Thoracic aorta (tissue), 2 donors: Measurements from ENCODE around the gene EPG5. TPM values are rescaled to one million over a fixed set of nuclear protein-coding genes. Genes with fewer than 3 reads are reported as not detected.

Experiments
- ATAC-seq: fragments of 150-250 bp; one replicate; pipeline ENCODE4 v1.8.0; 2017; ENCODE audit warnings: low read depth; ENCODE audit not compliant: insufficient number of reproducible peaks, low FRiP score
- DNase-seq: peaks from one replicate; pipeline ENCODE4 v3.0.0-alpha.2; 2020; ENCODE audit warnings: low spot score
- H3K27ac ChIP-seq, 2 donors: fragments of 200-600 bp; sonication (generic); 1 replicate in 1 of 2; 2 replicates in 1 of 2; pipeline ENCODE4 v1.5.1; 2016; ENCODE audit warnings: mild to moderate bottlenecking in 2 of 2, moderate library complexity in 2 of 2
- H3K27me3 ChIP-seq: fragments of 200-600 bp; sonication (generic); replicated peaks from 2 replicates; pipeline ENCODE4 v1.6.0; 2016; ENCODE audit warnings: mild to moderate bottlenecking; ENCODE audit not compliant: insufficient read depth
- H3K36me3 ChIP-seq: fragments of 200-600 bp; sonication (generic); one replicate; pipeline ENCODE4 v1.5.1; 2016
- H3K4me1 ChIP-seq, 2 donors: fragments of 200-600 bp; sonication (generic); 1 replicate in 1 of 2; 2 replicates in 1 of 2; pipeline versions ENCODE4 v1.5.1 to v1.6.0; 2016; ENCODE audit warnings: low read depth in 2 of 2, mild to moderate bottlenecking in 1 of 2; ENCODE audit not compliant: control insufficient read depth in 1 of 2
- H3K4me3 ChIP-seq: fragments of 200-600 bp; sonication (generic); 2 replicates; pipeline ENCODE4 v1.5.1; 2016; ENCODE audit warnings: mild to moderate bottlenecking
- H3K9me3 ChIP-seq: fragments of 200-600 bp; sonication (generic); 2 replicates; pipeline ENCODE4 v1.5.1; 2016
- total RNA-seq, 2 donors: library from RNA; depleted of rRNA; stranded (reverse); fragments of >200 nt; gene quantifications; one replicate each; pipeline versions ENCODE4 v1.1.0 to v1.2.3, GENCODE V29; 2016
- TF ChIP-seq, protein P1 (sequence below): fragments of 200-600 bp; sonication (generic); IDR thresholded peaks from one replicate; pipeline ENCODE4 v1.5.1; 2019; ENCODE audit warnings: antibody characterized with exemption

The EPG5 gene
- total RNA-seq, 2 donors from 2014 or later: 46.0 to 47.9 TPM

GRCh38 chr18:45891806-45892205 is 75.3 kb downstream of the EPG5 start:
- TF ChIP-seq, protein P1, sequence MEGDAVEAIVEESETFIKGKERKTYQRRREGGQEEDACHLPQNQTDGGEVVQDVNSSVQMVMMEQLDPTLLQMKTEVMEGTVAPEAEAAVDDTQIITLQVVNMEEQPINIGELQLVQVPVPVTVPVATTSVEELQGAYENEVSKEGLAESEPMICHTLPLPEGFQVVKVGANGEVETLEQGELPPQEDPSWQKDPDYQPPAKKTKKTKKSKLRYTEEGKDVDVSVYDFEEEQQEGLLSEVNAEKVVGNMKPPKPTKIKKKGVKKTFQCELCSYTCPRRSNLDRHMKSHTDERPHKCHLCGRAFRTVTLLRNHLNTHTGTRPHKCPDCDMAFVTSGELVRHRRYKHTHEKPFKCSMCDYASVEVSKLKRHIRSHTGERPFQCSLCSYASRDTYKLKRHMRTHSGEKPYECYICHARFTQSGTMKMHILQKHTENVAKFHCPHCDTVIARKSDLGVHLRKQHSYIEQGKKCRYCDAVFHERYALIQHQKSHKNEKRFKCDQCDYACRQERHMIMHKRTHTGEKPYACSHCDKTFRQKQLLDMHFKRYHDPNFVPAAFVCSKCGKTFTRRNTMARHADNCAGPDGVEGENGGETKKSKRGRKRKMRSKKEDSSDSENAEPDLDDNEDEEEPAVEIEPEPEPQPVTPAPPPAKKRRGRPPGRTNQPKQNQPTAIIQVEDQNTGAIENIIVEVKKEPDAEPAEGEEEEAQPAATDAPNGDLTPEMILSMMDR: no peak
- Histone ChIP-seq H3K4me1 (no peaks in the 10 kb centered on the region), H3K4me3 (no peak overlapping the region), H3K27ac (no peak overlapping the region), H3K36me3 (peaks cover 9% of the 10 kb centered on the region), H3K9me3 (no peaks in the 10 kb centered on the region), H3K27me3 (no peaks in the 10 kb centered on the region)
- DNase-seq (no peak), ATAC-seq (no peak)

GRCh38 chr18:45890606-45891005 is 76.5 kb downstream of the EPG5 start:
- Histone ChIP-seq H3K4me1 (no peaks in the 10 kb centered on the region), H3K4me3 (no peak overlapping the region), H3K9me3 (no peaks in the 10 kb centered on the region), H3K27me3 (no peaks in the 10 kb centered on the region), H3K27ac (no peak overlapping the region), H3K36me3 (peaks cover 9% of the 10 kb centered on the region)
- DNase-seq (no peak), ATAC-seq (no peak)
- TF ChIP-seq, protein P1: no peak

GRCh38 chr18:45889419-45890064 is 77.6 kb downstream of the EPG5 start:
- no peaks in the 10 kb centered on the region for H3K27me3 ChIP-seq
- DNase-seq (no peak), ATAC-seq (no peak)
- H3K36me3 ChIP-seq: peaks cover 9% of the 10 kb centered on the region
- H3K27ac ChIP-seq: no peak overlapping the region
- TF ChIP-seq, protein P1: no peak
- no peak overlapping the region for H3K4me3 ChIP-seq
- no peaks in the 10 kb centered on the region for H3K4me1 ChIP-seq
- no peaks in the 10 kb centered on the region for H3K9me3 ChIP-seq

- H3K27ac ChIP-seq: no peak overlapping the region
- H3K9me3 ChIP-seq: no peaks in the 10 kb centered on the region
- TF ChIP-seq, protein P1: no peak
- ATAC-seq: no peak
- no peak for DNase-seq
- peaks cover 9% of the 10 kb centered on the region for H3K36me3 ChIP-seq
- no peaks in the 10 kb centered on the region for H3K4me1 ChIP-seq
- H3K27me3 ChIP-seq: no peaks in the 10 kb centered on the region
- H3K4me3 ChIP-seq: no peak overlapping the region
Observed at GRCh38 chr18:45887585-45887984, 79.5 kb downstream of the EPG5 start.

DNA sequence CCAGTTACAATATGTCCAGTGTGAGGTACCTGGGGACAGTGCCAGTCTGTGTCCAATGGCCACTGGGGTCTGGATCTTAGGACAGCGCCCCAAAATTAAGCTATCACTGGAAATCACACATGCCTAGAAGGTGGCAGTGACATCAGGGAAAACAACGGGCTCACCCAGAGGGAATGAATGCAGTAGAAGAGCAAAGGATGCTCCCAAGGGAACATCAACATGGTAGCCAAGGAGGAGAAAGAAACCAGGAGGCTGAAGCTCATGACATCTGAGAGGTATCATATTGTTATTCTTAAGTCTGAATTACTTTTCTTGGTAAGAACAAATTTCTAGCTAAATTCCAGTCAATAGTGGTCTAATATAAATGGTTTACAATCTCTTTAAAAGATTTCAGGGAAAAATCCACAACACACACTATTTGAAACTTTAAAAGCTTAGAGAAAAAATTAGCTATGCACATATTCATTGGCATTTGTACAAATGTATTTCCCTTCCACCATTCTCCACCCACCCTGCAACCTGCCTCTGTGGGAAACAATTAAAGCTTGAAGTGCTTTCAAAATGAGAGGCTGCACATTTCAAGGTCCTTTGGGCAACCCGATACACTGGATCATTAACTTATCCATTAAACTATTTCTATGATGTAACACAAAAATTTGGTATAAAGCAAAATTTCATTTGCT is 86.1 kb downstream of the EPG5 start:
- H3K27me3 ChIP-seq: no peaks in the 10 kb centered on the region
- H3K9me3 ChIP-seq: no peaks in the 10 kb centered on the region
- DNase-seq: no peak
- H3K27ac ChIP-seq: no peak overlapping the region
- TF ChIP-seq, protein P1: no peak
- no peak for ATAC-seq
- H3K4me1 ChIP-seq: peaks cover 3 to 4% of the 10 kb centered on the region in 2 donors
- H3K4me3 ChIP-seq: no peak overlapping the region
- H3K36me3 ChIP-seq: peaks cover 12% of the 10 kb centered on the region
